Activated T-cell treated with anti-CD3 and anti-CD28 coated beads for 1 hour (primary cell): Measurements from ENCODE around the gene NDFIP1.

Experiments used
- DNase-seq: peaks from one replicate; pipeline ENCODE4 v3.0.0-alpha.2; 2020; ENCODE audit warnings: low read depth

Gene NDFIP1

DNA sequence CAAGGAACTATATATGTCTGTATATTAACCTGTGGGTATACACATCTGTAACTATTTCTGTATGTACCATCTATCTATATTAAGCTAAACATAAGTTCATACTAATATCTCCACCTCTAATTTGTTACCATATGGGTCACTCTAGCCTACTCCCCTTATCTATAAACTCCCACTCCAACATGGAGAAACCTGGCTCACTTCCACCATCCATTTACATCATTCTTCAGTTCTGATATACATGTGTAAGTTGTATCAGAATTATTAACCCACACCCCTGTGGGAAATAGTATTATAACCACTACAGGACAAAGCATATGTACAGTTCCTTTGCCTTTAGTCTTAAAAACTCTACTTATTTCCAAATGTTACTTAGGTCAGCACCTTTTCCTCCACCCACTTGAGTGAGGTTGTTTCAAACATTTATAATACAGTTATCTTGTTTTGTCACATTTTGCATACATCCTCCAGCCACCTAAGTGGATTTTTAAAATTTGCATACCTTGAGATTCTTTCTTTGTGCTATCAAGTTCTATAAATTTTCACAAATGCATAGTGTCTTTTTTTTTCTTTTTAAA lies 10.6 kb downstream of the NDFIP1 start:
- DNase-seq: no peak

DNA sequence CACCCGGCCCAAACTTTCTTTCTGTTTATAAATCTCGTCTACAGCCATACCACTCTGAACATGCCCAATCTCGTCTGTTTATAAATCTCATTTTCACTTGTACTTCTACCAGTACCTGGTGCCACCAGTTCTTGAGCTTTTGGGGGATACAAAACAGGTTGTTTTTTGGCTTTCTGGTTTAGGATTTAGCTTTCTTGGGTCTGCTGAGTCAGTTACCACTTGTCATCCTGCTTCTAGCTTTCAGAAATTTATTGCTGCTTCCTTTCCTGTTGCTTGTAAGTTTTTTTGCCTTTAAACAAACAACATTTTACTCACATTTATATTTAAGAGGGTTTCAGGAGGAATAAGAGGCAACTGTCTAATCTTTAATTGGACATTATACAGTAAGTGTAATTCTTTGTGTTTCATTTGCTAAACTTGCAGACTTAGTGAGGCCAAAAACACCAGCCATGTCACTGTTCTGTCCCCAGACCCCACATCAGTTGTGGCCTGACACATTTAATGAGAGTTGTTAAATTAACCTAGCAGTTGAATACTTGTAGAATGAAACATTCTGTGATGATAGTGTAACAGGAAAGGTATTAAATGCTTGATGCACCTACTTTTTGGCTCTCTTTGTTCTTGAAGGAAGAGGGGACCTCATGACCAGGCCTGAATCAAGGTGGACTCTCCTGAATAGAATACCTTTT lies 11.8 kb downstream of the NDFIP1 start:
- DNase-seq: no peak

DNA sequence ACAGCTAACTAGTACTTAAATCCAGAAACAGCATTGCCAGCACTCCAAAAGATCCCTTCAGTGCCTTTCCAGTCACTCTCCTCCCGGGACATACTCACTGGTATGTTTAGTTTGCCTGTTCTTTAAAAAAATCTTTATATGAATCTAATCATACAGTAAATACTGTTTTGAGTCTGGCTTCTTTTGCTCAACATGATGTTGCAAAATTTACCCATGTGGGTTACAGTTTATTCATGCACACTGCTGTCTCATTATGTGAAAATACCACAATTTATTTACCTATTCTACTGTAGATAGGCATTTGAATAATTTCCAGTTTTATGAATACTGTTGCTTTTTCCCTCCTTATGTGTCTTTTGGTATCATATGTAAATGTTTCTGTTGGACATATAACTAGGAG lies 13.5 kb downstream of the NDFIP1 start:
- no peak for DNase-seq

DNA sequence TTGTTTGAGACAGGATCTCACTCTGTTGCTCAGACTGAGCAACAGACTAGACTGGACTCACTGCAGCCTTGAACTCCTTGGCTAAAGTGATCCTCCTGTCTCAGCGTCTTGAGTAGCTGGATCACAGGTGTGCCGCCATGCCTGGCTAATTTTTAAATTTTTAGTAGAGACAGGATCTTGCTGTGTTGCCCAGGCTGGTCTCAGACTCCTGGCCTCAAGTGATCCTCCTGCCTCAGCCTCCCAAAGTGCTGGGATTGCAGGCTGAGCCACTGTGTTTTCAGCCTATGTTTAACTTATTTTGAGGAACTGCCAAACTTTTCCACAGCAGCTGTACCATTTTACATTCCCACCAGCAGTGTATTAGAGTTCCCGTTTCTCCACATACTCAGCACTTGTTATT lies 16.8 kb downstream of the NDFIP1 start:
- no peak for DNase-seq

DNA sequence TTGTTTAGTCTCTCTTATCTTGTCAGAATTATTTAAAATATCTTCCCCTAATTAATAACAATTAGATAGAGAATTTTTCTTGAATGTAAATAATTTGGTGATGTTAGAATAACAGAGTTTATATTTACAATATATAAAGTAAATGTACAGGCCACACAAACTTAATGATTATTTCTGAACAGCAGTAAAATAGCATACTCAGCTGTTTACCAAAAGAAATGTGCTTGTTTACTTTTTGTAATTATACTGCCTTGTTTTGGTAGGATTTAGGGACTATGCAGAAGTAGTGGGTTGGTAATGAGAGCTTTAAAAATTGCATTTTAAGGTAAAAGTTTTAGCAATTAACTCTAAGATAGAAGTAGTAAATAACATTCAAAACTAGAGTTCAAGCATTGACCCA lies 17.4 kb downstream of the NDFIP1 start:
- no peak for DNase-seq

DNA sequence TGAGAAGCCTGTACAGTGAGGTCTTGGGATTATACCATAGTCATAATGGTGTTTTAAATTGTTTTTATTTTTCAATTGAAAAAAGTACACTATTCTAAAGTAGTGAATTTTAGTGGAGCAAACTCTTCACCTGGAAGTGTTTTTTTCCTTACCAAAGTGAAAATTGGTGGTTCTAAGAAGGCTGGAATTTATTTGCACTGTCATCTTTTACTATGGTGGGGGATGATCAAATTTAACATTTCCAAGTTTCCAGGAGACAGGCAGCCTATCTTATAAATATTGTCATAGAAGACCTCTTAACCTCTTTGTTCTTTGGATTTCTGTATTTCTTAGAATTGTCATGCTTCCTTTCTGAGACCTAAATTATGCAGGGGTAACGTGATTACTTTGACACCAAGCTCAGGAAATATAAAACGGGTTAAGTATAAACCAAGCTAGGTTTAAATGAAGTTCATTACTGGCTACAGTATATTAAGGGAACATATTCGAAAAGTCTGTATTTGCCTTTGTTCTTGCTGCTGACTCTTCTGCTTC lies 20.2 kb downstream of the NDFIP1 start:
- DNase-seq: no peak

DNA sequence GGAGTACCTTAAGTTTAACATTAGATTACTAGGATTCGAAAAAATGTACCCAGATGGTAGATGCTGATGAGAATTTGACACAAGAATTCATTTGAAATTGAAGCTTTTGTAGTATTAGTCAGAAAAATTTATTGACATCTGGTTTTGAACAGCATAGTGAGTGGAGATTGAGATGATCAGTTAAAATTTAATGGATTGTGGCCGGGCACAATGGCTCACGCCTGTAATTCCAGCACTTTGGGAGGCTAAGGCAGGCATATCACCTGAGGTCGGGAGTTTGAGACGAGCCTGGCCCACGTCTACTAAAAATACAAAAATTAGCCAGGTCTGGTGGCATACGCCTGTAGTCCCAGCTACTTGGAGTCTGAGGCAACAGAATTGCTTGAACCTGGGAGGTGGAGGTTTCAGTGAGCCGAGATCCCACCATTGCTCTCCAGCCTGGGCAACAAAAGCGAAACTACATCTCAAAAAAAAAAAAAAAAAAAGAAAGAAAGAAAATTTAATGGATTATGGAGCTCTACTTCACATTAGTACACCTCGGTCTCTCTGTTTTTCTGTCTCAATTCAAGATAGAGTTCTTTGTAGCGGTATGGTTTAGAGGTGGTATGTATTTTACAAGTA lies 21.0 kb downstream of the NDFIP1 start:
- DNase-seq: no peak

DNA sequence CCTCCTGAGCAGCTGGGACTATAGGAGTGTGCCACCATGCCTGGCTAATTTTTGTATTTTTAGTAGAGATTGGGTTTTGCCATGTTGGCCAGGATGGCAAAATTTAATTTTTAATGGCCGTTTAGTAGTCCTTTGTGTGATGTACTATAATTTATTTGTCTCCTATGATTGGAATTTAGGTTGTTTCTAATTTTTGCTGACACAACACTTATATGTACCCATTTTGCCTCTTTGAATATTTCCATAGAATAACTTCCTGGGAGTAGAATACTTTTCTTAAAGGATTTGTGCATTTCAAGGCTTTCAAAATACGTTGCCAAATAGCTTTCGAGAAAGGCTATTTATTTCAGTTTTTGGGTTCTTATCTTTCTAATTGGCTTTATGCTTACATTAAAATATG lies 22.8 kb downstream of the NDFIP1 start:
- no peak for DNase-seq

DNA sequence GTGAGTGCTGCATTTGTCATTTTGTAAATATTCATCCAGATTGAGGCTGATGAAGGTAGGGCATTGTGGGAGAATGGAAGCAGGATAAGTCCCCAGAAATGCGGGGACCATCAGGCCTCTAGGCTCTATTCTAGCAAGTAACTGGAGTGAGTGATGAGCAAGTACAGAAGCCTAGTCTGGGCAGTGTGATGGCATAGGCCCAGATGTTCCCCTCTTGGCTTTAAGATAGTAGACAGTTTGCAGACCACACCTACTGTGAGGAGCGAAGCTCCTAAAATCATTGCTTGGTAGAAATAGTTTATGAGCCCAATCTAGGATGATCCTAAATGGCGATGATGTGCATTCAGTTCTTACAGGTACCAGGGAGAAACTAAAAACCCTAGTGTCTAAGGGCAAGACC lies 24.3 kb downstream of the NDFIP1 start:
- DNase-seq: no peak

DNA sequence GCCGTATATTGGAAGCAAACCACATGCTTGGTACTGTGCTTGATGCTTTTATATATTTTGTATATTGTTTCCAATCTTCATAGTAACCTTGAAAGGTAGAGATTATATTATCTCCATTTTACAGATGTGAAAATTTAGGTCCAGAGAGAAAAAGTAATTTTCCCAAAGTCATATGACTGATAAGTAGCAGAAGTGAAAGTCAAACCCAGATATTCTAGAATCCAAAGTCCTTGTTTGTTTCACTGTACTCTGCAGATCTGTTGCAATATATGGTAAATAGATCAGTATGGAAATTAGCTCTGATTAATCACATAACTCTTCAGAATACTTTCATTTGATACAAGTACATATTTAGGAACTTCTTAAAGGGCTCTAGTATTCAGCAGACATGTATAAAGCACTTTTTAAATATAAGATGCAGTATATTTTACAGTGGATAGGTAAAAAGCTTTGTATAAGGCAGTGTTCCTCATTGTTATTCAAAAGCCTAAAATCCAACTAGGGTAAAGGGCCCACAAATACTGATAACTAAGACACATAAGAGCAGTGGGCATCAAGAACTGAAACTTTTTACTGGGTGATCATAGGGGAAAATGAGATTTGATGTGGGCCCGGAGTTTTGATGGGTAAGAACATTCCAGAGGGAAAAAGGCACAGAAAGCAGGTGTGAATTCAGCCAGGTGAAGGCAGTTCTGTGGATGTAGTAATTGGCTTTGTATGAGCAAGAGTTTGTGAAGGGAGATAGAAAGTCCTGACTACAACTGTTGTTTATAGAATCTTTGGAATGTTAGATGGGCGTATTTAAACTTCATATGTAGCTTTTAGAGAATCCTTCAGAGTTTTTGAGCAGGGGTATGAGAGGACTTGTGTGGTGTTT lies 25.0 kb downstream of the NDFIP1 start:
- no peak for DNase-seq

DNA sequence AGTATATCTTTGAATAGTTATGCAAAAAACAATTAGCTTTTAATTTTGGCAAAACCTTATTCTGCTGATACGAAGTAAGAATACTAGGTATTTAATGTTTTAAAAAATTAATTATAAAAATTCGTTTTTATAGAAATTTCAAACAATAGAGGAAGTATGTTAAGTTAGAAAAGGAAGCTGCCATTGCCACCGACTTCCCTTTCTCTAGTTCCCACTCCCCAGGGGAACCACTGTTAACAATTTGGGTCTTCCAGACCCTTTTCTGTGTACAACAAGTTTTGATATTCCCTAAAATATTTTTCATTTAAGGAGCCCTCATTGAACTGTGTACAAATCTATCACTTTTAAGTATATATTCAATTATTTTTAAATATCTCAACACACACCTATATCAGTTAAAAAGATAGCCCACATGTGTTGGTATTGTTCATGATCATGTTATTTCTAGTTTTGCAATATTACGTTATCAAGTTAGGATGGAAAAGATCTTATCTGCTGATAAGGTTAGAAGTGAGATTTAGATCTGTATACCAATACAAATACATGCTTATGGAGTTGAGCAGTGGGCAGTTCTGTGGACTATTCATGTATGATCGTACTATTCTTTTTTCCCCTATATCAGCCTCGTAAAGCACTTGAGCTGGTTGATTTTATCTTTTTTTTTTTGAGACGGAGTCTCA lies 25.9 kb downstream of the NDFIP1 start:
- no peak for DNase-seq

DNA sequence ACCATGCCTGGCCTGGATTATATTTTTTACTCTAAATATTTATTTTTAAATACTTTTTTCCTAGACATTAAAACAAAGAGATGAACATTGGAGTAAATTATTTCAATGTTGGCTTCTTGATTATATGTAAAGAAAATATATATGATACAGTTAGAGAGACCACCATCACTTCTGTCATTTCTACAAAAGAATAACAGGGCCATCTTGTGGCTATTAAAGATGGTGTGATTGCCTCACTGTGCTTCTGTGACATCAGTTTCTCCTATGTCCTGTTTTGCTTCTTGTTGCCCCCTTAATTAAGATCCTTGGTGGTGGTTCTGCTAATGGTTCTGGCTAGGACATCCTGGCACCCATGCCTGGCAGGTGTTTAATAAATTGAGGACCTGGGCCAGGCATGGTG lies 32.9 kb downstream of the NDFIP1 start:
- no peak for DNase-seq

DNA sequence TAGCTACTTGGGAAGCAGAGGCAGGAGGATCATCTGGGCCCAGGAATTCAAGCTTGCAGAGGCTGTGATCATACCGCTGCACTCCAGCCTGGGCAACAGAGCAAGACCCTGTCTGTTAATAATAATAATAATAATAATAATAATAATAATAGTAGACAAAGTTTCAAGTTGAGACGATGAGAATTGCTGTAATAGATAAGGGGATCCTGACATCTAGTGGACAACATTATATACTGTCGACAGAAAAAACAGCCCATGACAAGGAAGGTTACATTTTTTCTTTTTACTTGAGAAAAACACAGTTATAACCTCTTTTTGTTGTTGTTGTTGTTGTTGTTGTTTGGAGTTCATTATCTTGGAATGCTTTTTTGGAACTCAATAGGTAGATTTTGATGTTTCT lies 35.3 kb downstream of the NDFIP1 start:
- no peak for DNase-seq

DNA sequence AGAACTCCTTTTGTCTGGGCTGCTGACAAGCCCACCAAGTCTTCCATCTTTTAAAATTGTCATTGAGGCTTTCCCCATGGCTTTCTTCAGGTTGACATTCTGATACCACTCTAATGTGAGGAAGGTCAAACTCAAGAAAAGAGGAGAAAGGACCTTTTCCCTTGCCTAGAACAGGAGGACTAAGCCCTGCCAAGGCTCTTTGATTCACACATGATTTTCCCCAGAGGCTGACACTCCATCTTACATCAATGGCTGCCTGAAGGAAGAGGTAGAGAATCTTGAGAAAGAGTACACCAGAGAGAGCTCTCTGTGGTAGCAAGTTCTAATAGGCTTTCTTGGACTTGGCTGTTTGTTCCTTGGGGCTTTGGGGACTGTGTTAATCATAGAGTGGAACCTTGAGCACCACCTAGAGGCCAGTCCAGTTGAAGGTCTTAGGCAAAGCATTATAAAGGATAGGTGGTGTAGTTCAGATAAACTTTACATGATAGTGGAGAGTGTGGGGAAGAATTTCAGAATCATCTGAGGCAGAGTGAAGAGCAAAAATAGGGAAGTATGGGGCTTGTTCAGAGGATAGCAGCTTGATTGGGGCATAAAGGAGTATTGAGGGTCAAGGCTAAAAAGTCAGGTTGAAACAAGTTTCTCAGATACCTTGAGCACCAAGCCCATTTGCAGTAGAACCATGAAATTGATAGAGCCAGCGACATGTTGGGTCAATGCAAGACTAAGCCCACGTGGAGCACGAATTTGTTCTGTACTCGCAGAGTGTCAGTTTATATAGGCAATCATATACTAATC lies 36.7 kb downstream of the NDFIP1 start:
- DNase-seq: peak; percentile 42

DNA sequence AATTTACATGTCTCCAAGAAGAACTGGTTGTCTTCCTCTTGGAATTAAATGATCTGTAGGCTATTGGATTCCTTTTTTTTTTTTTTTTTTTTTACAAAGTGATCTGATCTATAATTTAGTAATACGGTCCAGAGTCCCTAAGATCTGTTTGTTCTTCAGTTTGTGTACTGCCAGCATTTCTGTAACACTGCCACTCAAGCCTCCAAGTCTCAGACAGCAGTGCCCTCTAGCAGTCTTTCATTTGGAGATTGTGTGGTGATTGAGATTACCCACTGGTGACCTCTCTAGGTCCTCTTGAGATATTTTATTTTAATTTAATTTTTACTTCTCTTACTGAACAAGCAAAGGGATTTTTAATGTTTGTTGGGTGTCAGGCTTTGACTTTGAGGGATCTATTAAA lies 40.8 kb downstream of the NDFIP1 start:
- DNase-seq: no peak

DNA sequence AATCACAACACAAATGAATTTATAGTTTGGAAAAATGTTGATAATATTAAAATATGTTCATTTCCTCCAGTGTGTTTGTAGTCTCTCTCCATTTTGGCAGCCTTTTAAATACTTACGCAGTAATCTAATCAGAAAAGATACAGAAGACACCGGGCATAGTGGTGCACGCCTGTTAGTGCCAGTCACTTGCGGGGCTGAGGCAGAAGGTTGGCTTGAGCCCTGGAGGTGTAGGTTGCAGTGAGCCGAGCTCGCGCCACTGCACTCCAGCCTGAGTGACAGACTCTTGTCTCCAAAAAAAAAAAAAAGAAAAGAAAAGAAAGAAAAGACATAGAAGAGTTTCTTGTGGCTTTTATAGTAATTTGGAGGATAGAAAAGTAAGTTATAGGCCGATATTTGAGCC lies 41.9 kb downstream of the NDFIP1 start:
- no peak for DNase-seq

DNA sequence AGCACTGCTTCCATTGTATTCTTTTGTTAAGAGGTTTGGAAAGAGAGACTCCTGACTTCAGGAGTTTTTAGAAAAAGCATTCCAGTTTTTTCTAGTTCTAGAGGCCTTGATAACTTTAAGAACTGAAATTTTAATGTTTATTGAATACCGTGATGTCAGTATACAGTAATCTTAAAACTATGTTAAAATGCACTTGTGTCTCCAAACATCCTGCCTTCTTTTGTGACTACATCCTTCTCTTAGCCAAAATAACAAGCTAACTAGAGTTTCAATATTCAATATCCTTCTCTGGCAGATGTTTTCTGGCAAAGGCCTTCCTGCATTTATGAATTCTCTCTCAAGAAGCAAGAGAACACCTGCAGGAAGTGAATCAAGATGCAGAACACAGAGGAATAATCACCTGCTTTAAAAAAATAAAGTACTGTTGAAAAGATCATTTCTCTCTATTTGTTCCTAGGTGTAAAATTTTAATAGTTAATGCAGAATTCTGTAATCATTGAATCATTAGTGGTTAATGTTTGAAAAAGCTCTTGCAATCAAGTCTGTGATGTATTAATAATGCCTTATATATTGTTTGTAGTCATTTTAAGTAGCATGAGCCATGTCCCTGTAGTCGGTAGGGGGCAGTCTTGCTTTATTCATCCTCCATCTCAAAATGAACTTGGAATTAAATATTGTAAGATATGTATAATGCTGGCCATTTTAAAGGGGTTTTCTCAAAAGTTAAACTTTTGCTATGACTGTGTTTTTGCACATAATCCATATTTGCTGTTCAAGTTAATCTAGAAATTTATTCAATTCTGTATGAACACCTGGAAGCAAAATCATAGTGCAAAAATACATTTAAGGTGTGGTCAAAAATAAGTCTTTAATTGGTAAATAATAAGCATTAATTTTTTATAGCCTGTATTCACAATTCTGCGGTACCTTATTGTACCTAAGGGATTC lies 43.1 kb downstream of the NDFIP1 start:
- peak; percentile 48 for DNase-seq

DNA sequence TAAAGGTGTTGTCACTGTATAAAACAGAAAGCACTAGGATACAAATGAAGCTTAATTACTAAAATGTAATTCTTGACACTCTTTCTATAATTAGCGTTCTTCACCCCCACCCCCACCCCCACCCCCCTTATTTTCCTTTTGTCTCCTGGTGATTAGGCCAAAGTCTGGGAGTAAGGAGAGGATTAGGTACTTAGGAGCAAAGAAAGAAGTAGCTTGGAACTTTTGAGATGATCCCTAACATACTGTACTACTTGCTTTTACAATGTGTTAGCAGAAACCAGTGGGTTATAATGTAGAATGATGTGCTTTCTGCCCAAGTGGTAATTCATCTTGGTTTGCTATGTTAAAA lies 43.8 kb downstream of the NDFIP1 start:
- no peak for DNase-seq

DNA sequence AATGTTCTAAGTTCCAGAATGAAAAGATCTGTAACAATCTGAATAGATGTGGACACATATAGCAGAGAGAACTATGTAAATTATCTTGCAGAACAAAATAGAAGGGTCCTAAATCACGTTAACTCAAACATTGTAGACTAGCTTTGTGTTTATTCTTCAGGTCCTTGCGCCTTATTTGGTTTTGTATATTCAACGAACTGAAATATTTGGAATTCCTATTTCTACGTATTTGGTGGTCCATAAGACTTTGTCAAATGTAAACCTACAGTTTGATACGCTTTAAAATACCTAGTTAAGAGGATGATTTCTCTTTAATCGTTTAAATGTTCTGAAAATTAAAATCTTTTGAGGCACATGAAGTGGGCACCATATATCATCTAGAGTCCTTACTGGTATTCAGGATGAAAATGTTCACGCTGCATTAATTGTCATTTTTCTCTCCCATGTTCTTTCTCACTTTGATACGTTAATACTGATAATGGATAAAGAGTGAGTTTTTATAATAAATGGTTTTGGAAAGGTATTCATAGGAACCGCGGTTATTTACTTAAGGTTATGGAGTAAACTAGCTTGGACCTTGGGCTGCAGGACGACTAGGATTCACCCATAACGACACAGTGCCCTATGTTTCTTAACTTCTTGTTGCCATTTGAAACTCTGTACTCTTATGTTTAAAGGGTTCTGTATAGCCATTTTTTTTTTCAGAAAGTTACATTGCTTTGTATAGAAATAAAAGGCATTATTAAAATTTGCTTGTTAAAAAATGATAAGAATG lies 45.3 kb downstream of the NDFIP1 start:
- DNase-seq: no peak
